Measurements from ENCODE around the gene ZNF556.

The ZNF556 gene

GRCh38 chr19:2841855-2842574 lies 25.1 kb upstream of the ZNF556 start:
- DNase-seq (ENCODE audit: low read depth in 1 of 2, low spot score in 1 of 2), result no peak
- no peak for TF ChIP-seq JUND (IDR thresholded peaks at IDR 0.05; ENCODE audit: low read depth)
- in situ Hi-C loops (cut with HindIII; ENCODE audit: low pct_unique_long_range_greater_than_20kb, low sequenced_read_pairs), result no loop called here

DNA sequence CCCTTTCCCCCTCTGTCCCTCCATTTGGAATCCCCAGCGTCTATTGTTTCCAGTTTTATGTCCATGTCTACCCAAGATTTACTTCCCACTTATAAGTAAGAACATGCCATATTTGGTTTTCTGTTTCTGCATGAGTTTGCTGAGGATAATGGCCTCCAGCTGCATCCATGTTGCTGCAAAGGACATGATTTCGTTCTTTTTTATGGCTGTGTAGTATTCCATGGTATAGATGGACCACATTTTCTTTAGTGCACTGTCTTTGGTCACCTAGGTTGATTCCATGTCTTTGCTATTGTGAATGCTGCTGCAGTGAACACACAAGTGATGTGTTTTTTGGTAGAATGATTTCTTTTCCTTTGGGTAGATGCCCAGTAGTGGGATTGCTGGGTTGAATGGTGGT lies 22.0 kb upstream of the ZNF556 start:
- DNase-seq (ENCODE audit: low read depth in 1 of 2, low spot score in 1 of 2), result no peak
- in situ Hi-C loops (cut with HindIII; ENCODE audit: low pct_unique_long_range_greater_than_20kb, low sequenced_read_pairs), result no loop called here
- TF ChIP-seq JUND (IDR thresholded peaks at IDR 0.05; ENCODE audit: low read depth), result no peak

GRCh38 chr19:2846180-2846894 lies 20.8 kb upstream of the ZNF556 start:
- in situ Hi-C loops (cut with HindIII; ENCODE audit: low pct_unique_long_range_greater_than_20kb, low sequenced_read_pairs), result no loop called here
- TF ChIP-seq JUND (IDR thresholded peaks at IDR 0.05; ENCODE audit: low read depth), result no peak
- DNase-seq (ENCODE audit: low read depth in 1 of 2, low spot score in 1 of 2), result no peak

DNA sequence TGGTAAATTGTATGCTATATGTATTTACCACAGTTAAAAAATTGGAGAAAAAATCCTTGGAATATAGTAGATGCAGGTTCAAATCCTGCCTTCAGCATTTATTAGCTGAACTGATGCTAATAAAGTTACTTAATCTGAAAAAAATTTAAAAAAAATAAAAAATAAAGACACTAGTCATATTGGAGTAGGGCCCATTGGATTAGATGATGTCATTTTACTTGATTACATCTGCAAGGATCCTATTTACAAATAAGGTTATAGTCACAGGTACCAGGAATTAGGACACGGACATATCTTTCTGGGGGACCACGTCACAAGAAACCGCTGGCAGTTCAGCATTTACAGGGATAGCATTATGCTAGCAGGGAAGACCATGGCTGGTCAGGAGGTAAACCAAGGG lies 19.6 kb upstream of the ZNF556 start:
- TF ChIP-seq JUND (IDR thresholded peaks at IDR 0.05; ENCODE audit: low read depth), result no peak
- DNase-seq (ENCODE audit: low read depth in 1 of 2, low spot score in 1 of 2), result no peak
- in situ Hi-C loops (cut with HindIII; ENCODE audit: low pct_unique_long_range_greater_than_20kb, low sequenced_read_pairs), result no loop called here

DNA sequence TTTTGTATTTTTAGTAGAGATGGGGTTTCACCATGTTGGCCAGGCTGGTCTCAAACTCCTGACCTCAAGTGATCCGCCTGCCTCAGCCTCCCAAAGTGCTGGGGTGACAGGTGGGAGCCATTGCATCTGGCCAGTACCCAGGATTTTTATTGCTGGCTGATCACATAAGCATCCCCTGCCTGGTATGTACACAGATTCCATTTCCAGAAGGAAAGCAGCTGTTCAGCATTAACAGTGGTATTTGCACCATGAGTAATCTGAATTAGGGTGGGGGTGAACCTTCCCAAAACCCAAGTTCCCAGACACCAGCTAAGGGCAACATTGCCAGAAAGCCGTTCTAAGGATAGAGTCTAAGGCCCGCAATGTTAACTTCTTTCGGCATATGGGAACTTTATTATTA lies 18.5 kb upstream of the ZNF556 start:
- DNase-seq (ENCODE audit: low read depth in 1 of 2, low spot score in 1 of 2), result no peak
- in situ Hi-C loops (cut with HindIII; ENCODE audit: low pct_unique_long_range_greater_than_20kb, low sequenced_read_pairs), result no loop called here
- no peak for TF ChIP-seq JUND (IDR thresholded peaks at IDR 0.05; ENCODE audit: low read depth)

- no peak for DNase-seq (ENCODE audit: low read depth in 1 of 2, low spot score in 1 of 2)
- in situ Hi-C loops (cut with HindIII; ENCODE audit: low pct_unique_long_range_greater_than_20kb, low sequenced_read_pairs), result no loop called here
- no peak for TF ChIP-seq JUND (IDR thresholded peaks at IDR 0.05; ENCODE audit: low read depth)
Observed at GRCh38 chr19:2850256-2850925, 16.7 kb upstream of the ZNF556 start.

GRCh38 chr19:2852598-2852997 lies 14.5 kb upstream of the ZNF556 start:
- no peak for TF ChIP-seq JUND (IDR thresholded peaks at IDR 0.05; ENCODE audit: low read depth)
- in situ Hi-C loops (cut with HindIII; ENCODE audit: low pct_unique_long_range_greater_than_20kb, low sequenced_read_pairs), result no loop called here
- no peak for DNase-seq (ENCODE audit: low read depth in 1 of 2, low spot score in 1 of 2)

- DNase-seq (ENCODE audit: low read depth in 1 of 2, low spot score in 1 of 2), result no peak
- TF ChIP-seq JUND (IDR thresholded peaks at IDR 0.05; ENCODE audit: low read depth), result no peak
- in situ Hi-C loops (cut with HindIII; ENCODE audit: low pct_unique_long_range_greater_than_20kb, low sequenced_read_pairs), result no loop called here
Observed at GRCh38 chr19:2853015-2853606, 14.0 kb upstream of the ZNF556 start.

- in situ Hi-C loops (cut with HindIII; ENCODE audit: low pct_unique_long_range_greater_than_20kb, low sequenced_read_pairs), result no loop called here
- TF ChIP-seq JUND (IDR thresholded peaks at IDR 0.05; ENCODE audit: low read depth), result no peak
- DNase-seq (ENCODE audit: low read depth in 1 of 2, low spot score in 1 of 2), result no peak
Observed at GRCh38 chr19:2854849-2855248, 12.3 kb upstream of the ZNF556 start.

- no peak for TF ChIP-seq JUND (IDR thresholded peaks at IDR 0.05; ENCODE audit: low read depth)
- DNase-seq (ENCODE audit: low read depth in 1 of 2, low spot score in 1 of 2), result no peak
- in situ Hi-C loops (cut with HindIII; ENCODE audit: low pct_unique_long_range_greater_than_20kb, low sequenced_read_pairs), result no loop called here
Observed at GRCh38 chr19:2856457-2857050, 10.6 kb upstream of the ZNF556 start.

DNA sequence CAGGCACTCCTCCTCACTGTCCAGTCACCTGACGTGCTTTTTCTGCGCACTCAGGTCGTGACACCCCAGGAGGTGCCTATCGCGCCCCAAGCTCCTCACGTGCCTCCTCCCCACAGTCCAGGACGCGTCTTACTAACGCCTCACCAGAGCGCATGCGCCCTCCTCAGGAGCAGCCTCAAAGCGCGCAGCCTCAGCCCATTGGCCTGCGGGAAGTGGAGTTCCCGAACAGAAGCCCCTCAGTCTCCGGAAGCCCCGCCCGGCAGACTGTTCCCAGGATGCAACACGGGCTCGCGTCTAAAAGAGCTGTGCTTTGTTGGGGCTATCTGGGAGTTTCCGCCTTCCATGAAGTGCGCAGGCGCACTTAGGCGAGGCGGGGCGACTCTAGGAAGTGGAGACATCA lies 8.3 kb upstream of the ZNF556 start:
- no peak for DNase-seq (ENCODE audit: low read depth in 1 of 2, low spot score in 1 of 2)
- in situ Hi-C loops (cut with HindIII; ENCODE audit: low pct_unique_long_range_greater_than_20kb, low sequenced_read_pairs), result no loop called here
- TF ChIP-seq JUND (IDR thresholded peaks at IDR 0.05; ENCODE audit: low read depth), result no peak

- TF ChIP-seq JUND (IDR thresholded peaks at IDR 0.05; ENCODE audit: low read depth), result no peak
- DNase-seq (ENCODE audit: low read depth in 1 of 2, low spot score in 1 of 2), result peak in 1 of 2 experiments; percentile 15
- in situ Hi-C loops (cut with HindIII; ENCODE audit: low pct_unique_long_range_greater_than_20kb, low sequenced_read_pairs), result no loop called here
Observed at GRCh38 chr19:2863816-2864215, 3.3 kb upstream of the ZNF556 start.

Data from T47D (cell line).